ENCODE data around the gene ARF1.
A peak's percentile ranks its signal among the peaks of the same experiment; 100 is the strongest.
"Not testable (repeated sequence)": the region's sequence is repeated elsewhere in the genome, so short reads cannot be mapped to it uniquely, and the experiment has no call there.

ARF1 gene

GRCh38 chr1:228109962-228110488 lies 27.5 kb downstream of the ARF1 start:
- no peak for DNase-seq (ENCODE audit: low read depth)
- H3K4me3 ChIP-seq (ENCODE audit: low read length) = peak overlapping the region; percentile 96
- no peak for TF ChIP-seq CTCF (conservative IDR thresholded peaks at IDR 0.05; ENCODE audit: low read depth, low read length)

GRCh38 chr1:228110556-228110955 lies 28.0 kb downstream of the ARF1 start:
- no peak for DNase-seq (ENCODE audit: low read depth)
- no peak for TF ChIP-seq CTCF (conservative IDR thresholded peaks at IDR 0.05; ENCODE audit: low read depth, low read length)
- H3K4me3 ChIP-seq (ENCODE audit: low read length) = no peak overlapping the region

GRCh38 chr1:228111315-228111714 lies 28.8 kb downstream of the ARF1 start:
- not testable (repeated sequence) for DNase-seq (ENCODE audit: low read depth); H3K4me3 ChIP-seq (ENCODE audit: low read length)

GRCh38 chr1:228112167-228112566 lies 29.7 kb downstream of the ARF1 start:
- no peak for DNase-seq (ENCODE audit: low read depth)
- no peak for TF ChIP-seq CTCF (conservative IDR thresholded peaks at IDR 0.05; ENCODE audit: low read depth, low read length)
- no peak overlapping the region for H3K4me3 ChIP-seq (ENCODE audit: low read length)

- H3K4me3 ChIP-seq (ENCODE audit: low read length) = no peak overlapping the region
- no peak for DNase-seq (ENCODE audit: low read depth)
- TF ChIP-seq CTCF (conservative IDR thresholded peaks at IDR 0.05; ENCODE audit: low read depth, low read length) = no peak
These were observed 30.1 kb downstream of the ARF1 start for GRCh38 chr1:228112617-228113016.

GRCh38 chr1:228114827-228115226 lies 32.3 kb downstream of the ARF1 start:
- DNase-seq (ENCODE audit: low read depth) = no peak
- TF ChIP-seq CTCF (conservative IDR thresholded peaks at IDR 0.05; ENCODE audit: low read depth, low read length) = no peak
- no peak overlapping the region for H3K4me3 ChIP-seq (ENCODE audit: low read length)

GRCh38 chr1:228117335-228117734 lies 34.8 kb downstream of the ARF1 start:
- TF ChIP-seq CTCF (conservative IDR thresholded peaks at IDR 0.05; ENCODE audit: low read depth, low read length) = no peak
- no peak overlapping the region for H3K4me3 ChIP-seq (ENCODE audit: low read length)
- no peak for DNase-seq (ENCODE audit: low read depth)

- no peak for TF ChIP-seq CTCF (conservative IDR thresholded peaks at IDR 0.05; ENCODE audit: low read depth, low read length)
- DNase-seq (ENCODE audit: low read depth) = no peak
- H3K4me3 ChIP-seq (ENCODE audit: low read length) = no peak overlapping the region
These were observed 35.5 kb downstream of the ARF1 start for GRCh38 chr1:228118040-228118439.
